ENCODE results near the gene RNF152.

RNF152 gene

DNA sequence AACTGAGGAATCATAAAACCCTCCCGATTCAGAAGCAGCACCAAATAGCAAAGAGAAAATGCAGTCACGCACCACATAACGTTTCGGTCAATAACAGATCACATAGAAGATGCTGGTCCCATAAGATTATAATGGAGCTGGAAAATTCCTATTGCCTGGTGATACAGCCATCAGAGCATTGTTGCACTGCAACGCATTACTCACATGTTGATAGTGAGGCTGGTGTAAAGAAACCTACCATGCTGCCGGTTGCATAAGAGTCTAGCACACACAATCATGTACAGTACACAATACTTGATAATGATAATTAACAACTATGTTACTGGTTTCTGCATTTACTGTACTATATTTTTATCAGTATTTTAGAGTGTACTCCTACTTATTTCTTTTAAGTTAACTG is 32.5 kb downstream of the RNF152 start:
- CTCF ChIA-PET, result interaction anchor here (0.9 to 1.3 kb wide), 3 partner anchors 12 to 224 kb away, joined by 3 to 4 read pairs (median 3); no protein-coding TSS in a partner anchor
- H3K4me3 ChIP-seq (ENCODE audit: low read depth, low read length), result no peak overlapping the region
- no peaks in the 10 kb centered on the region for H3K36me3 ChIP-seq (ENCODE audit: control insufficient read depth in 2 of 2, insufficient read depth in 1 of 2, low read length in 2 of 2)
- H3K9me3 ChIP-seq (ENCODE audit: control insufficient read depth, insufficient read depth, low read depth, low read length), result no peaks in the 10 kb centered on the region
- no peaks in the 10 kb centered on the region for H3K4me1 ChIP-seq (ENCODE audit: control insufficient read depth, insufficient read depth, low read length)
- TF ChIP-seq ZNF2 (tag by site-specific recombination; IDR thresholded peaks at IDR 0.05) (no peak), ZNF221 (tag by site-specific recombination; IDR thresholded peaks at IDR 0.05; ENCODE audit: borderline replicate concordance) (no peak), ZNF426 (tag by site-specific recombination; IDR thresholded peaks at IDR 0.05) (no peak), ZBTB1 (tag by site-specific recombination; IDR thresholded peaks at IDR 0.05) (no peak), ZNF549 (tag by site-specific recombination; IDR thresholded peaks at IDR 0.05) (no peak), REST (tag by site-specific recombination; IDR thresholded peaks at IDR 0.05) (no peak), ZNF629 (tag by site-specific recombination; IDR thresholded peaks at IDR 0.05) (no peak), MYNN (tag by site-specific recombination; IDR thresholded peaks at IDR 0.05; ENCODE audit: borderline replicate concordance) (no peak), ZNF138 (tag by site-specific recombination; IDR thresholded peaks at IDR 0.05; ENCODE audit: borderline replicate concordance) (no peak), ZNF596 (tag by site-specific recombination; IDR thresholded peaks at IDR 0.05) (no peak), ZEB2 (tag by site-specific recombination; IDR thresholded peaks at IDR 0.05) (no peak)
- H3K27ac ChIP-seq (ENCODE audit: extremely low read depth, low read depth, low read length), result no peak overlapping the region
- POLR2A ChIA-PET, result no interaction called here

- Histone ChIP-seq H3K27ac (ENCODE audit: extremely low read depth, low read depth, low read length) (no peak overlapping the region), H3K4me3 (ENCODE audit: low read depth, low read length) (no peak overlapping the region), H3K36me3 (ENCODE audit: control insufficient read depth in 2 of 2, insufficient read depth in 1 of 2, low read length in 2 of 2) (no peaks in the 10 kb centered on the region), H3K4me1 (ENCODE audit: control insufficient read depth, insufficient read depth, low read length) (no peaks in the 10 kb centered on the region), H3K9me3 (ENCODE audit: control insufficient read depth, insufficient read depth, low read depth, low read length) (no peaks in the 10 kb centered on the region)
- ChIA-PET CTCF (interaction anchor here (0.7 kb wide), 1 partner anchor 1869 kb away, joined by 3 read pairs; no protein-coding TSS in a partner anchor), POLR2A (no interaction called here)
- TF ChIP-seq ZNF280C (tag by site-specific recombination; IDR thresholded peaks at IDR 0.05), result no peak
- TF ChIP-seq ZNF555 (tag by site-specific recombination; conservative IDR thresholded peaks at IDR 0.05), result no peak
- no peak for TF ChIP-seq ZNF530 (tag by site-specific recombination; IDR thresholded peaks at IDR 0.05; ENCODE audit: low read depth)
- no peak for TF ChIP-seq ZFP69B (tag by site-specific recombination; IDR thresholded peaks at IDR 0.05)
- no peak for TF ChIP-seq ZNF830 (tag by site-specific recombination; IDR thresholded peaks at IDR 0.05; ENCODE audit: low read depth)
- no peak for TF ChIP-seq PRDM10 (tag by site-specific recombination; IDR thresholded peaks at IDR 0.05)
- TF ChIP-seq ZNF596 (tag by site-specific recombination; IDR thresholded peaks at IDR 0.05), result no peak
- TF ChIP-seq MEIS1 (CRISPR knock-in tag; IDR thresholded peaks at IDR 0.05; ENCODE audit: borderline replicate concordance), result no peak
- no peak for TF ChIP-seq ZNF223 (tag by site-specific recombination; IDR thresholded peaks at IDR 0.05)
- TF ChIP-seq ZFP41 (tag by site-specific recombination; IDR thresholded peaks at IDR 0.05; ENCODE audit: borderline replicate concordance), result no peak
Measured at GRCh38 chr18:61859113-61859512, 33.7 kb downstream of the RNF152 start.

All from HEK293 (cell line).